Sigmoid colon (tissue), 4 donors: ENCODE results near the gene EXOC6B.

Source experiments
- CTCF ChIP-seq, 4 experiments: fragments of 450-650 bp in 3 of 4; fragments of 200-600 bp in 1 of 4; IDR thresholded peaks; one replicate each; pipeline ENCODE4 v1.5.1; 2016 to 2019; ENCODE audit warnings: antibody characterized with exemption in 4 of 4, mild to moderate bottlenecking in 3 of 4, moderate library complexity in 2 of 4
- EP300 ChIP-seq, 4 donors: sonication (generic); formaldehyde crosslinking; IDR thresholded peaks; one replicate each; pipeline ENCODE4 v1.6.1; 2017; ENCODE audit warnings: antibody characterized with exemption in 4 of 4

GRCh38 chr2:72708236-72708635 is 117.6 kb downstream of the EXOC6B start:
- TF ChIP-seq EP300 (IDR thresholded peaks at IDR 0.05) (no peak), CTCF (IDR thresholded peaks at IDR 0.05) (no peak)
